ENCODE results near the gene KIRREL2.
A peak's percentile ranks its signal among the peaks of the same experiment; 100 is the strongest.

KIRREL2 gene

DNA sequence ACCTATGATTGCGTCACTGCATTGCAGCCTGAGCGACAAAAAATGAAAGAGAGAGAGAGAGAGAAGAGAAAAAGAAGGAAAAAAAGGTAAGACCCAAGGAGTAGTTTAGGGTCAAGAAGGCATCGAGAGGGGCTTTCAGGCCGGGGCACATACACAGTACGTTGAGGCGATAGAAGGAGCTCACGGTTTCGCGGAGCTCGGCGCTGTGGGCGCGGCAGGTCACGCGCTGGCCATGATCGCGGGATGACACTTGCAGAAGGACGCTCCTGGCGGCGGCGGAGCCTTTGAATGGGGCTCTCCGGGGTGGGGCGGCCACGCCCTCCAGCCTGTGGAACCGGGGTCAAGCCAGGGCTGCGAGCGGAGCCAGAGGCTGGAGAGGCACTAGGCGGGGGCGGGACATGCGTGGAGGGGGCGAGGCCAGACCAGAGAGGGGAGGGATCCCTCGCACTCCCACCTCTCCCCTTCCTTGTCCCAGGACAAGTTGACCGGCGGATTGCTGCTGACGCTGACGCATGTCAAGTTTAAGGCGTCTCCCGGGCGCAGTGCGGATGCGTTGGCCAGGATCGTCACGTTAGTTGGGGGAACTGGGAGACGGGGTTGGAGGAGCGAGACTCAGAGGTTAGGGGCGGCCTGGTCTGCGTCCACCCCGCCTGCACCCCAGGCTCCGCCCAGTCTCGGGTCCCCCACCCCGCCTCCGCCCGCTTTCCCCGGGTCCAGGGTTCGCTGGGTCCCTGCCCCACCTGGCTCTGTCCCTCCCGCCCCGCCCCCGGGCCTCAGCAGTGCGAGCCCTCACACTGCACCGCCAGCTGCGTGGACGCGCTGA lies 11.3 kb upstream of the KIRREL2 start:
- peak; percentile 39 for DNase-seq

DNA sequence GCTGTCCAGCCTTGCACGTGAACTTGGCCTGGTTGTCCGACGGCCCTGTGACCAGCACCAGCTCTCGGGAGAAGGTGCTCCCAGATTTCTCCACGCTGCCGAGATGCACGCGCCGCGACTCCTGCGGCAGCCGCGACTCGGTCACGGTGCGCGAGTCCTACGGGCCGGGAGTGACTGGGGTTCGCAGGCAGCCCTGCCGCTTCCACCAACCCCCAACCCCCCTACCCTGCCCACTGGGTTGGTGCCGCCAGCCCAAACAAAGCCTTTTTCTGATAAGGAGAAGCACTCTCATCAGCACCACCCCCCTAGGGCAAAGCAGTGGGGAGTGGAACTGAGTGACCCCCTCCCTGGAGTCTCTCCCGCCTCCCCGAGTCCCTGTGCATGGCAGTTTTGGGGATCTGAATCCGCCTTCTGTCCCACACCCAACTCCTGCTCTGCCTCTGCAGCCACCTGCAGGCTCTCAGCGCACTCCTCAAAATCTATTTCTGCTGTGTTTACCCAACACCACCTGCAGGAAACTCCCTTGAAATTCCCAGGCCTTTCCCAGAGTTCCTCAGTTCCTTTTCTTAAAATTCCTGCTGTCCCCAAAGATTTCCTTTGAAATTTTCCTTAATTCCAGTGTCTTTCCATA lies 10.6 kb upstream of the KIRREL2 start:
- peak; percentile 21 for DNase-seq

DNA sequence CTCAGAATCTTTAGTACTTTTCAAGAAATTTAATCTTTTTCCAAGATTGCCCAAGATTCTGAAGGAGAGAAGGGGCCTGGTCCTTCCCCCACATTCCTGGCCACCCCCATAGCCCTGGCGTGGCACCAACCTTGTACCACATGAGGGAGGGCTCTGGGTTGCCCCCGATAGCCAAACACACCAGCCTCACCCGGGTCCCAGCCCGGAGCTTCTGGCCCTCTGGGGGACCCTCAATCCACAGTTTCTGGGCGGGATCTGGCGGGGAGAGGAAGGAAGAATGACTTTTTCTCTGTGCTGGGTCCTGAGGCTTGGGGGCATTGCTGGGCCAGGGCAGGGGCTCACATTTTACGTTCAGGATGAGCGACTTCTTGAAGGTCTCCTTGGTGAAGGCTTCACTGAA lies 8.8 kb upstream of the KIRREL2 start:
- no peak for DNase-seq

DNA sequence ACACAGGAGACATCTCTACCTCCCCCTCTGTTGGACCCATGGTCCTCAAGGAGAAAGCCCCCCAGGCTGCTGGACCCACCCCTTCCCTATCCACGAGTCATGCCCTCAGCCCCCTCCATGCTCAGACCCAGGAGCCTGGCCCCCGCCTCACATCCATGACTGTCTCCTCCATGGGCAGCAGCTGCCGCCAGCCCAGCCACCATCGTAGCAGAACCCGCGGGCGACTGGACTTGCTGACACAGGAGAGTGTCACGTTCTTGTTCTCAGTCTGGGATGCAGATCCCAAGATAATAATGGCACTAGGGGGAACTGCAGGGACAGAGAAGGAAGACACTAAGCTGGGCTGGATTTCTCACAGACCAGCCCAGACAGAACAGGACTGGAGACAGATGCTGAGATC lies 8.2 kb upstream of the KIRREL2 start:
- DNase-seq, result no peak

DNA sequence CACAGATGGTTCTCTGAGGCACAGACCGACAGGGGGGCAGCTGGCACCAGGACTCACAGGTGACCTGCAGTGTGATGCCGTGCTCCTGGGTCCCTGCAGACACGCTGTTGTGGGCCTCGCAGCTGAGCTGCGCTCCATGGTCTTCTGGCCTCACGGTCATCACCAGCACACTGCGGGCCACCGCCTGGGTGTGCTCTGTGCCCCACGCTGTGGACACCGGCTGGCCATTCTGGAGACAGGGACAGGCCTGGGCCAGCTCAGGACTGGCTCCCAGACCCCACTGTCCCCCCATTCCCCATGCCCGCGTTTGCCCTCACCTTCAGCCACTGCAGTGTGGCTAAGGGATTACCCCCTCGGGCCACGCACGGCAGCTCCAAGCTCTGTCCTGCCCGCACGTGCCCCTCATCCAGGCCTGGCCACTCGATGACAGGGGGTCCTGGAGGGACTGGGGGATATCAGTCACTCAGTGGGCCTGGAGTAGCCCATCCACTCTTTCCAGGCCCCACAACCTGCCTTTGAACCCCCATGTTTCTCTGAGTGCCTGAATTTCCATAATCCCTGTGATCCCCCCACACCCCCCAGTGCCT lies 7.7 kb upstream of the KIRREL2 start:
- DNase-seq, result no peak

DNA sequence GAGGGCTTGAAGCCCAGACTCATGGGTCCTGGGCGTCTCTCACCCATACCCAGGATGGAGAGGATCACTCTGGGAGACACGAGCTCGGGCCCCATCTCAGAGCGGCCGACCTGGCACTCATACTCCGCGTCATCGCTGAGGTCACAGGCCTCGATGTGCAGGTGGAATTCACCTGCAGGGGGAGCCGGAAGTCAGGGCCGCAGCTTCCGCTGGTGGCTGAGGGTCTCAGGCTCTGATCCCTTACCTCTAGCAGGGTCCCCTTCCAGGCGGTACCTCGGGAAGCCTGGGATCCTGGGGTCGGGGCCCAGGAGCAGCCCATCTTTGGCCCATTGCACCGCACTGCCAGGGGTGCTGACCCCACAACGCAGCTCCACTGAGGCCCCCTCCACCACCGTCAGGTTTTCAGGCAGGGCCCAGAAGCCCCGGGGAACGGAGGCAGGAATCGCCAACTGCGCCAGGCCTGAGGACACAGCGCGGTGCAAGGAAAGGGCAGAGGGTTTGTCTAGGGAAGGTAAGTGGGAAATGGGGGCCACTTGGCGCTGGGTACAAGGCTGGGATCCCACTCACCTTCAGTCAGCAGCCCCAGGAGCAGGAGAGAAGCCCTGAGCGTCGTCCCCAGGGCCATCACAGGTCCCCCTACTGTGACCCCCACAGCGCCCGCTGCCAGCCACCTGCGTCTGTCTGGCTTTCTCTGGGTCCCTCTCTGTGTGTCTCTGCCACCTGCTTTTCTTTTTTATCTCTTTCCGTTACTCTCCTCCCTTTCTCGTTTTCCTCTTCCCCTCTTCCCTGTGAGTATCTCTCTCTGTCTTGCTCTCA lies 5.3 kb upstream of the KIRREL2 start:
- no peak for DNase-seq

DNA sequence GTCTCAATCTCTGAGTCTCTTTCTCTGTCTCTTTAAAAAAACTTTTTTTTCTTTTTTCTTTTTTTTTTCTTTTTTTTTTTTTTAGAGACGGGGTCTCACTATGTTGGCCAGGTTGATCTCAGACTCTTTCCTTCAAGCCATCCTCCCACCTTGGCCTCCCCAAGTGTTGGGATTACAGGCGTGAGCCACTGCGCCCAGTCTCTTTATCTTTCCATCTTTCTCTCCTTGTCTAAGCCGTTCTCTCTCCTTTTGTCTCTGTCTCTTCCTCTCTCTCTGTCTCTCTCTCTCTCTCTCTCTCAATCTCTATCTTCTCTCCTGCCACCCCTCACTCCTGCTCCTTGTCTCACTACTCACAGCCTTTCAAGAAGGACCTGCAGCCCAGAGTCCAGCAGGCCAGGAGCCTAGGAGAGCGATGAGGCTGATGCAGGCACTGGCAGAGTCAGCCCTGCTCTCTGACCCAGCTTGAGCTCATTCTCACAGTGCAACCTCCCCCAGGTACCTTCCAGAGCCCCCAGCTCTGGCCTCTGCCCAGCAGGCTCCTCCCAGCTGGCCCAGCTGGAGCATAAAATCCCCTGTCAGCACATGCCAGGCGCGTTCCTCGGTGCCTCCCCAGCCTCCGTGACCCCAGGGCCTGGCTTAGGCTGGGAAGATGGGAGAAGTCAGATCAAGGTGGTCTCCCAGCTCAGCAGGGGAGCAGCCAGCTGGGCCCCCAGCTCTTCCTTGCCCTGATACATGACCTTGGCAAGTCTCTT lies 4.5 kb upstream of the KIRREL2 start, which contains the start of gene NPHS1:
TSS of gene NPHS1 (minus strand) at position 476 of the 752 bp plus-strand sequence. CDS start 667 bp downstream, outside the sequence.
- DNase-seq, result no peak

DNA sequence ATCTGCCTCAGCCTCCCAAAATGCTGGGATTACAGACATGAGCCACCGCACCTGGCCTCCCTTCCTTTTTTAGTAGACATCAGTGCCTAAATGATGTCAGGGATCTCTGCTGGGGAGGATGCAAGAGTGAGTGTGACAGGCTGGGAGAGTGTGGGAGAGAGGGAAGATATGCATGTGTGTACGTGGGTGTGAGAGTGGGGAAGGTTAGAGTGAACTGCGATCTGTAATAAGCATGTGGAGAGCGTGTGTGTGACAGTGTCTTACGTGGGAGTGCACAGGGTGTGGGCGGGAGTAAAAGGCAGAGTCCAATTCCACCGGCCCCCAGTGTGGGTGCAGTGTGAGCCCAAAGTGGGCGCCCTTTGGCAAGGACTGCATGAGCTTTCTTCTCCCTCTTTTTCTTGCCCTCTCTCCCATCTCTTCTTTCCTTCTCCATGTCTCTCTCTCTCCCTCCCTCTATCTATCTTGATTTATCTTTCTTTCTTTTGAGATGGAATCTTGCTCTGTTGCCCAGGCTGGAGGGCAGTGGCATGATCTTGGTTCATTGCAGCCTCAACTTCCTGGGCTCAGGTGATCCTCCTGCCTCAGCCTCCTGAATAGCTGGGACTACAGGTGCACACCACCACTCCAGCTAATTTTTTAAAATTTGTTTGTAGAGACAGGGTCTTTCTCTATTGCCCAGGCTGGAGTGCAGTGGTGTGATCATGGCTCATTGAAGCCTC lies 3.5 kb upstream of the KIRREL2 start:
- no peak for DNase-seq

DNA sequence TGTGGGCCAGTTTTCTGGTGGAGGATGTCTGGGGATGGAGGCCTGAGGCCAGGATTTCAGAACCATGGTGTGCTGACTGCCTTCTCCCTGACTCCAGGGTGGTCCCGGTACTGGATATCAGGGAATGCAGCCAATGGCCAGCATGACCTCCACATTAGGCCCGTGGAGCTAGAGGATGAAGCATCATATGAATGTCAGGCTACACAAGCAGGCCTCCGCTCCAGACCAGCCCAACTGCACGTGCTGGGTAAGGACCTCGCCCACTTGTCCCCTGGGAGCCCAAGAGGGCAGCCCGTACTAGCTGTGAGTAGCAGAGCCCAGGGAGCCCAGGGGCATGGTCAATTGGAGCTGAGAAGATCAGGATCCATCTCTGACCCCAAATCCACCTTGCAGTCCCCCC lies 1.6 kb downstream of the KIRREL2 start:
- no peak for DNase-seq

DNA sequence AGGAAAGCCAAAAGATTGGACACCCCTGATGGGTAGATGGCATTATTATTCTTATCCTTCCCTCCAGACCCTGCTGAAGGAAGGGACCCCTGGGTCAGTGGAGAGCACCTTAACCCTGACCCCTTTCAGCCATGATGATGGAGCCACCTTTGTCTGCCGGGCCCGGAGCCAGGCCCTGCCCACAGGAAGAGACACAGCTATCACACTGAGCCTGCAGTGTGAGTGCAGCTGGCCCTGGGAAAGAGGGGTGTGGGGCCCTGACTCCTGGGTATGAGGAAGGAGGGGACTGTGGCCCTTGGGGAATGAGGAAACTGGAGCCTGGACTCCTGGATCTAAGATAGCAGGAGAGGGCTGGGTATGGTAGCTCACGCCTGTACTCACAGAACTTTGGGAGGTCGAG lies 2.7 kb downstream of the KIRREL2 start:
- DNase-seq, result no peak

DNA sequence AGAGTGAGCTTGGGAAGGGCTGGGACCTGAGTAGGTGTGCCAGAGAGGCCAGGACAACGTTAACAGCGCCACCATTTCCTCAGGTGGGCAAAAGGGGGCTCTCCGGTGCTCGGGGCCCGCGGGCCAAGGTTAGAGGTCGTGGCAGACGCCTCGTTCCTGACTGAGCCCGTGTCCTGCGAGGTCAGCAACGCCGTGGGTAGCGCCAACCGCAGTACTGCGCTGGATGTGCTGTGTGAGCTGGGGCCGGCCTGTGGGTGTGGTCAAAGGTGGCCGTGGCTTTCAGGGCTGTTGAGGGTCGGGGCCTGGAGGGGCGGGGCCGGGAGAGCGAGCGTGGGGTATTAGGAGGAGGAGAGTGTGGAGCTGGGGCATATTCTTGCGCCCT lies 3.7 kb downstream of the KIRREL2 start:
- no peak for DNase-seq

DNA sequence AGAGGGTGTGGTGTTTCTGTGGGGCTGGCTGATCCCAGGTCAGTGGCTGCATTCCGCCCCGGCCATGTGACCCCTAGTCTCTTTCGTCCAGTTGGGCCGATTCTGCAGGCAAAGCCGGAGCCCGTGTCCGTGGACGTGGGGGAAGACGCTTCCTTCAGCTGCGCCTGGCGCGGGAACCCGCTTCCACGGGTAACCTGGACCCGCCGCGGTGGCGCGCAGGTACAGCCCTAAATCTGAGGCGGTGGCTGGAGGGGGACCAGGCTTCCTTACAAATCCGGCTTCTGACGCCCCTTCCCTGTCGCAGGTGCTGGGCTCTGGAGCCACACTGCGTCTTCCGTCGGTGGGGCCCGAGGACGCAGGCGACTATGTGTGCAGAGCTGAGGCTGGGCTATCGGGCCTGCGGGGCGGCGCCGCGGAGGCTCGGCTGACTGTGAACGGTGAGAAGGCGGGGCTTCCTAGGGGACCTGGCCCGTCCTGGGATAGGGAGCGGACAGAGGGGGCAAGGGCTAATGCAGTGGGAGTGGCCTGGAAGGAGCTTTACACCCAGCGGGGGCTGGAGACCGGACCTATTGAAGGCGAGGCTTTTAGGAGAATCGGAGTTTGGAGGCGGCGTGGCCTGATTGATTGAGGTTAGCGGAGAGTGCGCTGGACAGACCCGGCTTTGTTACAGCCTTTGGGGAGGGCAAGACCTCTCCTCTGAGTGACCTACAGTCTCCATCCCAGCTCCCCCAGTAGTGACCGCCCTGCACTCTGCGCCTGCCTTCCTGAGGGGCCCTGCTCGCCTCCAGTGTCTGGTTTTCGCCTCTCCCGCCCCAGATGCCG lies 4.3 kb downstream of the KIRREL2 start:
- peak; percentile 35 for DNase-seq

DNA sequence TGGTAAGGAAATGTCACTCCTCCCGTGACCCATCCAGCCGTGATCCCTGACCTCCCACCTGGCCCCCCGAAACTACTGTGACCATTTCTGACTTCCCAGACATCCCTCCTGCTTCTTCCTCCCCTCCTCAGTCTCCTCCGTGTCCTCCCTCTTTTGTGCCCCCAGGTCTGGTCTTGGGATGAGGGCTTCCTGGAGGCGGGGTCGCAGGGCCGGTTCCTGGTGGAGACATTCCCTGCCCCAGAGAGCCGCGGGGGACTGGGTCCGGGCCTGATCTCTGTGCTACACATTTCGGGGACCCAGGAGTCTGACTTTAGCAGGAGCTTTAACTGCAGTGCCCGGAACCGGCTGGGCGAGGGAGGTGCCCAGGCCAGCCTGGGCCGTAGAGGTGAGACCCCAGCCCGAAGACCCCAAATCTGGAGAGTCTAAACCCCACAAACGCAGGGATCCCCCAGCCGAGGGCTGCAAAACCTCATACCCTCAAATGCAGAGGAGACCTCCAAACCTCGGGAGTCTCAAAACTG lies 5.0 kb downstream of the KIRREL2 start:
- no peak for DNase-seq

DNA sequence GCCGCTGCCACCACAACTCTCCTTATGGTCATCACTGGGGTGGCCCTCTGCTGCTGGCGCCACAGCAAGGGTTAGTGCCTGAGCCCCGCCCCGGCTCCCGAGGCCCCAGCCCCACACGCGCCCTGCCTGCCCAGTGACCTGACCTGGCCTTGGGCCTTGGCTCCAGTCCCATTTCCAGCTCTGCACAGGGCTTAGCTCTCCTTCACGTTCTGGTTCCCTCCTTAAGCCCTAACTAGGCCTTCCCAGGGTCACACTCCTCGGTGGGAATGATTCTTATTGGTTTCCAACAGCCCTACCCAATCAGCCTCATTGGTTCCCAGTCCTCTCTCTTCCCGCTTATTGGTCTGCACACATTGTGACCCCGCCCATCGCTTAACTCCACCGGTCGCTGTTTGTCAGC lies 5.8 kb downstream of the KIRREL2 start:
- DNase-seq, result no peak

DNA sequence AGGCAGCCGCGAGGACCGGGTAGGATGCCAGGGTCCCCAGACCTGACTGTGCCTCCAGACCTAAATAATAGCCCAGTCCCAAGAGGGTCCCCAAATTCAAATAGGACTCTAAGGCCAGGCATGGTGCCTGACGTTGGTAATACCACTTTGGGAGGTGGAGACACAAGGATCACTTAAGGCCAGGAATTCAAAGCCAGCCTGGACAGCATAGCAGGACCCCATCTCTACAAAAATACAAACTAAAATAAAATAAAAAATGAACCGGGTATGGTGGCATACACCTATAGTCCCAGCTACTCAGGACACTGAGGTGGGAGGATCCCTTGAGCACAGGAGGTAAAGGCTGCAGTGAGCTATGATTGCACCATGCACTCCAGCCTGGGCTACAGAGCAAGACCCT lies 6.3 kb downstream of the KIRREL2 start:
- DNase-seq, result no peak

DNA sequence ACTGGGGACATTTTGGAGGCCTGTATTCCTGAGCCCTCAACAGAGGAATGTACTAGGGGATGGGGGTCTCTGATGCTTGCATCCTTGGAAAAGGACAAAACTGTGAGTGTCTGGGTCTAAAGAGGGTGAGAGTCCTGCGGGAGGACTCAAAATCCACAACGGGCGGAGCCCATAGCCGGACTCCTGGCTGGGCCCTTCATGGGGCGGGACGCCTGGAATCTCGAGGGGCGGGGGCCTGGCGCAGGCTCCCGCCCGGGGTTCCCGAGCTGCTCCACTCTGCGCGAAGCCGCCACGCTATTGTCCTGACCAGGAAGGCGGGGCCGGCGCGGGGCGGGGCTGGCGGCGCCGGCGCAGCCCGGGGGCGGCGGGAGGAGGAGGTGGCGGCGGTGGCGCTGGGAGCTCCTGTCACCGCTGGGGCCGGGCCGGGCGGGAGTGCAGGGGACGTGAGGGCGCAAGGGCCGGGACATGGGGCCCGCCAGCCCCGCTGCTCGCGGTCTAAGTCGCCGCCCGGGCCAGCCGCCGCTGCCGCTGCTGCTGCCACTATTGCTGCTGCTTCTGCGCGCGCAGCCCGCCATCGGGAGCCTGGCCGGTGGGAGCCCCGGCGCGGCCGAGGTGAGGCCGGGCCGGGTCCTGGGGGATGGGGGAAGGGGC lies 11.6 kb downstream of the KIRREL2 start, which contains the start of gene APLP1:
TSS of gene APLP1 (plus strand) at position 403 of the 651 bp plus-strand sequence. CDS start at position 466, 63 bp downstream.
- peak; percentile 66 for DNase-seq

DNA sequence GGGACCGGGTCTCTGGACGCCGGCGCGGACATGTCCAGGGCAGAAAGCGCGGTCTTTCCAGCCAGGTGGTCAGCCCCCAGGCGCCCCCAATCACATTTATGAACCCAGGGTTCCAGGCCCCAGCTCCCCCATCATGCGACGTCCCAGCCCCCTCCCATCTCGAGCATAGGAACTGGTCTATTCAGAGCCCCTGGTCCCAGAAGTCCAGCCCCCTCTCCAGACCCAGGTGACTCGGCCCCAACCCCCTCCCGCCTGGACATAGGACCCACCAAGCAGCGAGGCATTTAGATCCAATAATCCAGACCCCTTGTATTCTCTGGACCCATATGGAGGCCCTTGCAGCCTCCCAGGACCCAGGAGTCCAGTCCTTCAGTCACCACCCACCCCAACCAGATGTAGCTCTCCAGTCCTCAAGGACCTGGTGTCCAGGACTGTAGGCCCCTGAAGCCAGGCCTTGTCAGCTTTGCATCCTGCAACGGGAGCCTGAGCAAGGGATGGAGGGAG lies 12.2 kb downstream of the KIRREL2 start:
- no peak for DNase-seq

DNA sequence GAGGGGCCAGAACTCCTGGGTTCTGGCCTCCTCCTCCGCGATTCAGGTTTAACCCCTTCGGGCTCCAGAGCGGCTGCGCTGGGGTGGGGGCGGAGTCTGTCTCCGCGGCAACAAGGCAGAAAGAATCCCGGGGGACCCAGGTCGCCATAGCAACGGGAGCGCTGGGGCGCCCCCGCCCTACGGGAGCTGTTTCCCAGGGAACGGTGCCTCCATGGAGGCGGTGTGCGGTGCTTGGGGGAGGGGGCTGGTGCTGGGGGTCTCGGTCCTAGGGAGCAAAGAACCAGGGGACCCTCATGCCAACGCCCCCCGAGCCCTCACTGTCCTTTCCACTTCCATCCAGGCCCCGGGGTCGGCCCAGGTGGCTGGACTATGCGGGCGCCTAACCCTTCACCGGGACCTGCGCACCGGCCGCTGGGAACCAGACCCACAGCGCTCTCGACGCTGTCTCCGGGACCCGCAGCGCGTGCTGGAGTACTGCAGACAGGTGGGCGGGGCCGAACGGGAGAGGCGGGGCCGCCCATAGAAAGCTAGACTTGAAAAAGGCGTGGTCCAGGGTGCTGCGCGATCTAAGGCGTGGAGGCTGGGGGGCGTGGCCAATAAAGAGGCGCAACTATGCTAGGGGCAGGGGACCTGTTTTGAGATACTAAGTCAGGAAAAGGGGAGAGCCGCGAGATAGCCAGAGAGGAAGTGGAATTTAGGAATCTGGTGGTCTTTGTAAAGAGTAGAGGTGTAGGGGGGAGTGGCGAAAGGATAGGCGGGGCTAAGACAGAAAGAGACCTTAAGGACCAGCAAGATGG lies 12.8 kb downstream of the KIRREL2 start:
- DNase-seq, result peak; percentile 97
